Fibroblast of the aortic adventitia (primary cell): ENCODE data around the gene GPSM3. TPM values are rescaled to one million over a fixed set of nuclear protein-coding genes. Genes with fewer than 3 reads are reported as not detected.

ENCODE experiments used
- DNase-seq: peaks from one replicate; pipeline ENCODE4 v3.0.0-alpha.2; 2010; ENCODE audit warnings: low read depth
- H3K4me3 ChIP-seq: 2 replicates; pipeline ENCODE4 v1.5.1; 2011; ENCODE audit warnings: low read depth, mild to moderate bottlenecking, control low read depth, low read length, moderate library complexity
- total RNA-seq: library from RNA; depleted of rRNA; stranded (reverse); fragments of >200 nt; gene quantifications from 2 replicates; pipeline ENCODE4 v1.2.3, GENCODE V29; 2012; ENCODE audit warnings: low replicate concordance
- TF ChIP-seq, protein P1 (sequence below): IDR thresholded peaks from 2 replicates; pipeline ENCODE4 v1.5.1; 2011; ENCODE audit warnings: mild to moderate bottlenecking, low read length, control low read depth, inconsistent platforms; ENCODE audit not compliant: insufficient read depth

The GPSM3 gene
- total RNA-seq, 1 donor = 0.90 TPM

DNA sequence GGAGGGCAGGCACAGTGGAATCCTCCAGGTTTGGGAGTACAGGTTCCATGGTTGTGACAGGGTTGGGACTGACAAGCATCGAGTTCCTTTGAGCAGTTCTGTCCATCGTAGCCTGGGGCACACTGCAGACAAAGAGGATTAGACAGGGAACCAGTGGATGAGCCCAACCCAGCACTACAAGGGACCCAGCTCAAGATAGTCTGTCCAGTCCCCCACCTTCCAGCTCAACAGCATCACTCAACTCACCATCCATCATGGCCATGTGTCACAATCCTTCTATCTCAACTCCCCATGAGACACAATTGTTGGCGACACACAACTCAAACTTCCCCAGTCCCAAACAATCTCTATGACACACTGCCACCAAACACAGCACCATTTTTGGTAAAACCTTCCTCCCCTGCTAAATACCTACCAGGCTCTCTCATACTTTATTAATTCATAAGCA lies 11.8 kb upstream of the GPSM3 start:
- no peak overlapping the region for H3K4me3 ChIP-seq
- DNase-seq = no peak
- TF ChIP-seq, protein P1, sequence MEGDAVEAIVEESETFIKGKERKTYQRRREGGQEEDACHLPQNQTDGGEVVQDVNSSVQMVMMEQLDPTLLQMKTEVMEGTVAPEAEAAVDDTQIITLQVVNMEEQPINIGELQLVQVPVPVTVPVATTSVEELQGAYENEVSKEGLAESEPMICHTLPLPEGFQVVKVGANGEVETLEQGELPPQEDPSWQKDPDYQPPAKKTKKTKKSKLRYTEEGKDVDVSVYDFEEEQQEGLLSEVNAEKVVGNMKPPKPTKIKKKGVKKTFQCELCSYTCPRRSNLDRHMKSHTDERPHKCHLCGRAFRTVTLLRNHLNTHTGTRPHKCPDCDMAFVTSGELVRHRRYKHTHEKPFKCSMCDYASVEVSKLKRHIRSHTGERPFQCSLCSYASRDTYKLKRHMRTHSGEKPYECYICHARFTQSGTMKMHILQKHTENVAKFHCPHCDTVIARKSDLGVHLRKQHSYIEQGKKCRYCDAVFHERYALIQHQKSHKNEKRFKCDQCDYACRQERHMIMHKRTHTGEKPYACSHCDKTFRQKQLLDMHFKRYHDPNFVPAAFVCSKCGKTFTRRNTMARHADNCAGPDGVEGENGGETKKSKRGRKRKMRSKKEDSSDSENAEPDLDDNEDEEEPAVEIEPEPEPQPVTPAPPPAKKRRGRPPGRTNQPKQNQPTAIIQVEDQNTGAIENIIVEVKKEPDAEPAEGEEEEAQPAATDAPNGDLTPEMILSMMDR = no peak

GRCh38 chr6:32203426-32204267 lies 11.2 kb upstream of the GPSM3 start:
- TF ChIP-seq, protein P1 = no peak
- DNase-seq = no peak
- no peak overlapping the region for H3K4me3 ChIP-seq

GRCh38 chr6:32202186-32202585 lies 9.7 kb upstream of the GPSM3 start:
- no peak overlapping the region for H3K4me3 ChIP-seq
- TF ChIP-seq, protein P1 = no peak
- DNase-seq = no peak

DNA sequence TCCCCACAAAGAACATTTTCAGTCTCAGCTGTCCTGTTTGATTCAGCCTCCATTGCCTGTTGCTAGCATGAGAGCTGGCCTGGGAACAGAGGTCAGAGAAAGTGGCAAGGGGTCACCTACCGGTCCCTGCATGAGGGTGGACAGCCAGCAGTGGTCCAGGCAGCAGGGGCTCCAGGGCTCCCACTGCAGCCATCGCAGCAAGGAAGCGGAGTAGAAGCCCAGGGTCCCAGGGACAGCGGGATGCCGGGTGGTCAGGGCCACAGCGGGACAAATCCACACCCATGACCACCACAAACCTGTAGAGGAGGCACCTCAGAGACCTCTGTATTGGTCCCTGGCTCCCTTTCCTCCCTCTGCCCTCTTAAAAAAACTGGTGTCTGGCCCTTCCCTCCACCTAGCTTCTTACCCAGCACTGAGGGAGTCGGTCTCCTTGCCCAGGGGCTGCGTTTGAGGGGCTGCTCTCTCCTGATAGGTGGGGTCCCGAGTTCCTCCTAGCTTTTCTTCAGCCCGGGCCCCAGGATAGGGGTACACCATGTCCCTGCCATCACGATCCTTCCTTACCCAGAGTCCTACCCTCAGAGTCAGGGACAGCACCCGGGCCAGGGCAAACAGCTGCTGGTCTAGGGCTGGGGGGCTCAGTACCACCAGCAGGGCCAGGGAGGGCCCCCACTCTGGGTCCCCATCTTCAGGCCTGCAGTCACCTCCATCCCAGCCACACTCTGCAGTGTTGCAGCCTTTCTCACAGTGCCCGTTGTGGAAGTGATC lies 8.4 kb upstream of the GPSM3 start:
- no peak for DNase-seq
- H3K4me3 ChIP-seq = no peak overlapping the region
- TF ChIP-seq, protein P1 = no peak

- TF ChIP-seq, protein P1 = no peak
- H3K4me3 ChIP-seq = no peak overlapping the region
- no peak for DNase-seq
Measured at GRCh38 chr6:32198866-32199265, 6.4 kb upstream of the GPSM3 start.

GRCh38 chr6:32198345-32198696 lies 5.9 kb upstream of the GPSM3 start:
- DNase-seq = no peak

More at GRCh38 chr6:32198345-32198696, 5.9 kb upstream of the GPSM3 start:
- TF ChIP-seq, protein P1 = no peak
- no peak overlapping the region for H3K4me3 ChIP-seq
